H1 (cell line): ENCODE measurements around the gene RNF44. TPM values are rescaled to one million over a fixed set of nuclear protein-coding genes. Genes with fewer than 3 reads are reported as not detected.

Source experiments
- CTCF ChIA-PET: fragments of 300-600 bp; sonication (Branson Sonifier 250); formaldehyde crosslinking; loops from one replicate; lab custom pipeline; 2021; ENCODE audit not compliant: partially characterized antibody; lab: Charles Lee
- POLR2A ChIA-PET: fragments of 300-600 bp; sonication (Branson Sonifier 250); formaldehyde crosslinking; loops from one replicate; lab custom pipeline; 2021; ENCODE audit warnings: inconsistent platforms; ENCODE audit not compliant: partially characterized antibody; lab: Charles Lee
- DNase-seq, 2 experiments: peaks; one replicate each; pipeline versions ENCODE4 v3.0.0 to v3.0.0-alpha.2; 2010 to 2022; ENCODE audit warnings: low spot score in 2 of 2, low read depth in 1 of 2, mixed read lengths in 1 of 2
- FAIRE-seq: peaks from 2 replicates; lab custom pipeline; 2011; peaks lifted over from hg19 to GRCh38; lab: Jason Lieb, UNC
- H2AFZ ChIP-seq: 2 replicates; pipeline ENCODE4 v1.8.1; 2012; ENCODE audit warnings: low read length, inconsistent platforms
- H2AK5ac ChIP-seq: 2 replicates; pipeline ENCODE4 v1.6.1; 2013; ENCODE audit warnings: low read depth, low read length
- H2BK120ac ChIP-seq: replicated peaks from 2 replicates; pipeline ENCODE3; 2013; ENCODE audit warnings: low read depth, low read length, inconsistent platforms
- H2BK12ac ChIP-seq: 2 replicates; pipeline ENCODE4 v1.6.1; 2013; ENCODE audit warnings: low read depth, low read length
- H2BK15ac ChIP-seq: 2 replicates; pipeline ENCODE4 v1.6.1; 2013; ENCODE audit warnings: low read length
- H2BK20ac ChIP-seq: 2 replicates; pipeline ENCODE4 v1.6.1; 2013; ENCODE audit warnings: low read length
- H2BK5ac ChIP-seq: 2 replicates; pipeline ENCODE4 v1.6.1; 2013; ENCODE audit warnings: low read depth, low read length
- H3K14ac ChIP-seq: 2 replicates; pipeline ENCODE4 v1.6.1; 2013; ENCODE audit warnings: inconsistent platforms; ENCODE audit not compliant: insufficient read length
- H3K18ac ChIP-seq: 2 replicates; pipeline ENCODE4 v1.6.1; 2013; ENCODE audit warnings: low read length; ENCODE audit errors: extremely low read depth
- H3K23ac ChIP-seq: 2 replicates; pipeline ENCODE4 v1.6.1; 2013; ENCODE audit warnings: inconsistent platforms; ENCODE audit not compliant: insufficient read length
- H3K23me2 ChIP-seq: 2 replicates; pipeline ENCODE4 v1.6.1; 2013; ENCODE audit warnings: low read depth, low read length
- H3K27ac ChIP-seq: 2 replicates; pipeline ENCODE4 v1.6.1; 2011; ENCODE audit warnings: low read depth, low read length, inconsistent platforms
- H3K27me3 ChIP-seq, 4 experiments: replicated peaks in 1 of 4; 1 replicate in 1 of 4; 2 replicates in 3 of 4; pipeline versions ENCODE4 v1.6.1 to v1.8.1; 2011 to 2013; ENCODE audit warnings: low read length in 3 of 4, mild to moderate bottlenecking in 3 of 4, inconsistent platforms in 2 of 4, mixed read lengths in 2 of 4, moderate library complexity in 1 of 4; ENCODE audit not compliant: control insufficient read depth in 3 of 4, insufficient read depth in 3 of 4; ENCODE audit errors: extremely low read depth in 1 of 4
- H3K36me3 ChIP-seq, 4 experiments: 2 replicates each; pipeline versions ENCODE4 v1.6.1 to v1.8.1; 2011 to 2013; ENCODE audit warnings: mild to moderate bottlenecking in 4 of 4, low read length in 3 of 4, moderate library complexity in 2 of 4, control low read depth in 1 of 4, inconsistent platforms in 1 of 4; ENCODE audit not compliant: insufficient read depth in 4 of 4, control insufficient read depth in 2 of 4
- H3K4ac ChIP-seq: replicated peaks from 2 replicates; pipeline ENCODE3; 2013; ENCODE audit warnings: low read length, low read depth, mixed read lengths, inconsistent platforms; ENCODE audit not compliant: insufficient read length
- H3K4me1 ChIP-seq, 4 experiments: replicated peaks in 1 of 4; 1 replicate in 1 of 4; 2 replicates in 3 of 4; pipeline versions ENCODE4 v1.6.1 to v1.8.1; 2011 to 2013; ENCODE audit warnings: low read length in 3 of 4, inconsistent platforms in 2 of 4, mixed read lengths in 1 of 4; ENCODE audit not compliant: insufficient read depth in 4 of 4, control insufficient read depth in 3 of 4
- H3K4me2 ChIP-seq, 2 experiments: 2 replicates each; pipeline versions ENCODE4 v1.6.1 to v1.8.1; 2011 to 2013; ENCODE audit warnings: low read depth in 2 of 2, low read length in 2 of 2, control low read depth in 1 of 2, inconsistent platforms in 1 of 2, mild to moderate bottlenecking in 1 of 2; ENCODE audit not compliant: insufficient read depth in 1 of 2
- H3K4me3 ChIP-seq, 4 experiments: fragments of 200-600, 300-600 bp in 1 of 4; sonication (generic), shearing (Covaris generic), sonication (Bioruptor Twin) in 1 of 4; 2 replicates each; pipeline versions ENCODE4 v1.5.1 to v1.8.1; 2011 to 2016; ENCODE audit warnings: low read length in 4 of 4, low read depth in 3 of 4, control low read depth in 2 of 4, inconsistent platforms in 2 of 4, mild to moderate bottlenecking in 2 of 4, mixed read lengths in 1 of 4, moderate library complexity in 1 of 4; ENCODE audit not compliant: insufficient read depth in 2 of 4; ENCODE audit errors: extremely low read depth in 1 of 4
- H3K56ac ChIP-seq: replicated peaks from 2 replicates; pipeline ENCODE3; 2013; ENCODE audit warnings: low read depth, mild to moderate bottlenecking, mixed read lengths, low read length, inconsistent platforms; ENCODE audit not compliant: insufficient read length
- H3K79me1 ChIP-seq: 2 replicates; pipeline ENCODE4 v1.6.1; 2013; ENCODE audit warnings: low read depth, low read length, control low read depth
- H3K79me2 ChIP-seq, 2 experiments: 2 replicates each; pipeline versions ENCODE4 v1.6.1 to v1.8.1; 2012 to 2013; ENCODE audit warnings: low read length in 2 of 2, mild to moderate bottlenecking in 2 of 2, inconsistent platforms in 1 of 2; ENCODE audit not compliant: insufficient read depth in 2 of 2, control insufficient read depth in 1 of 2
- H3K9ac ChIP-seq, 4 experiments: replicated peaks in 1 of 4; 1 replicate in 1 of 4; 2 replicates in 3 of 4; pipeline versions ENCODE4 v1.6.1 to v1.8.1; 2011 to 2013; ENCODE audit warnings: low read depth in 3 of 4, low read length in 3 of 4, control low read depth in 2 of 4, mild to moderate bottlenecking in 2 of 4, moderate library complexity in 2 of 4, inconsistent platforms in 1 of 4; ENCODE audit errors: extremely low read depth in 1 of 4
- H3K9me3 ChIP-seq, 2 experiments: 2 replicates each; pipeline versions ENCODE4 v1.6.1 to v1.8.1; 2012 to 2013; ENCODE audit warnings: mild to moderate bottlenecking in 2 of 2, moderate library complexity in 2 of 2, control low read depth in 1 of 2, inconsistent platforms in 1 of 2, low read depth in 1 of 2, low read length in 1 of 2, mixed read lengths in 1 of 2; ENCODE audit not compliant: insufficient read depth in 2 of 2
- H4K20me1 ChIP-seq, 2 experiments: replicated peaks in 1 of 2; 2 replicates each; pipeline versions ENCODE3 to v1.8.1; 2011 to 2013; ENCODE audit warnings: inconsistent platforms in 2 of 2, low read length in 2 of 2, mild to moderate bottlenecking in 1 of 2; ENCODE audit not compliant: insufficient read depth in 2 of 2, control insufficient read depth in 1 of 2
- H4K5ac ChIP-seq: 2 replicates; pipeline ENCODE4 v1.6.1; 2013; ENCODE audit warnings: low read length, low read depth, mixed read lengths, inconsistent platforms; ENCODE audit not compliant: insufficient read length
- H4K8ac ChIP-seq: 2 replicates; pipeline ENCODE4 v1.8.0; 2013; ENCODE audit warnings: mild to moderate bottlenecking, moderate library complexity, low read length, inconsistent platforms; ENCODE audit not compliant: insufficient read depth; ENCODE audit errors: extremely low read depth
- H4K91ac ChIP-seq: replicated peaks from 2 replicates; pipeline ENCODE3; 2013; ENCODE audit warnings: low read length, mixed read lengths, inconsistent platforms; ENCODE audit not compliant: insufficient read length
- FOSL1 ChIP-seq: IDR thresholded peaks from 2 replicates; pipeline ENCODE4 v1.6.1; 2011; ENCODE audit warnings: mild to moderate bottlenecking, low read depth, low read length, moderate library complexity; ENCODE audit not compliant: insufficient read depth
- GTF2F1 ChIP-seq: IDR thresholded peaks from 2 replicates; pipeline ENCODE4 v1.6.1; 2012; ENCODE audit warnings: low read depth, low read length, improper control_type of control experiment, borderline replicate concordance
- JUND ChIP-seq: IDR thresholded peaks from 2 replicates; pipeline ENCODE4 v1.6.1; 2011; ENCODE audit warnings: mild to moderate bottlenecking, improper control_type of control experiment, low read length
- MAFK ChIP-seq: IDR thresholded peaks from 2 replicates; pipeline ENCODE4 v1.6.1; 2012; ENCODE audit warnings: low read depth, mild to moderate bottlenecking, improper control_type of control experiment, low read length
- POLR2A ChIP-seq, 2 experiments: IDR thresholded peaks; 1 replicate in 1 of 2; 2 replicates in 1 of 2; pipeline ENCODE4 v1.6.1; 2011; ENCODE audit warnings: low read depth in 2 of 2, low read length in 2 of 2, mild to moderate bottlenecking in 2 of 2; ENCODE audit errors: control extremely low read depth in 1 of 2
- RNF2 ChIP-seq: fragments of 200-900, 300-1000 bp; sonication (generic); IDR thresholded peaks from 2 replicates; pipeline ENCODE4 v1.7.1; 2016; ENCODE audit warnings: borderline replicate concordance, low read depth, mild to moderate bottlenecking, antibody characterized with exemption, low read length; ENCODE audit not compliant: poor library complexity, severe bottlenecking; ENCODE audit errors: missing control alignments
- SIX5 ChIP-seq: IDR thresholded peaks from 2 replicates; pipeline ENCODE4 v1.6.1; 2011; ENCODE audit warnings: mild to moderate bottlenecking, low read depth, low read length
- SUZ12 ChIP-seq: fragments of 200-600 bp; sonication (generic); IDR thresholded peaks from 2 replicates; pipeline ENCODE4 v1.6.1; 2012; ENCODE audit warnings: mild to moderate bottlenecking, inconsistent platforms, low read length, moderate library complexity, mixed read lengths
- WGBS, 2 experiments: shearing (Covaris generic) in 1 of 2; methylation state at CpG; one replicate each; pipeline versions ENCODE4 v1.1.6 to v1.1.7; 2013 to 2015; ENCODE audit warnings: low lambda C conversion rate in 2 of 2, mixed read lengths in 2 of 2, inconsistent platforms in 1 of 2, low coverage in 1 of 2, missing lambda C conversion rate in 1 of 2; ENCODE audit not compliant: insufficient replicate concordance in 2 of 2, insufficient coverage in 1 of 2, insufficient read length in 1 of 2; ENCODE audit errors: extremely low coverage in 1 of 2, missing lambda C conversion rate in 1 of 2; 5-methylcytosine and 5-hydroxymethylcytosine counted together
- polyA plus RNA-seq, 7 experiments: library from polyadenylated mRNA; depleted of rRNA in 3 of 7; stranded (reverse) in 5 of 7; unstranded in 2 of 7; fragments of >200 nt in 5 of 7; fragments of 200-250 nt in 2 of 7; gene quantifications; 1 replicate in 5 of 7; 2 replicates in 1 of 7; 4 replicates in 1 of 7; pipeline versions ENCODE4 v1.2.1 to v1.2.3, GENCODE V29; 2011 to 2013; ENCODE audit warnings: missing spikeins in 2 of 7, mixed read lengths in 2 of 7
- total RNA-seq: library from RNA; stranded (reverse); fragmentation: NEBNext Ultra II Directional; extraction: Animal tissue kit (Norgen Biotek cat#: 25700); gene quantifications from 2 replicates; pipeline ENCODE4 v1.2.1, GENCODE V29; 2021
- TF ChIP-seq, protein P1 (sequence below): IDR thresholded peaks from 2 replicates; pipeline ENCODE4 v1.6.1; 2012; ENCODE audit warnings: inconsistent platforms

RNF44 gene
- total and polyA plus RNA-seq, 2 of the 8 experiments (the other 6 are each of a cell fraction or from before 2014, with no cell fraction given) = 54.7 to 164 TPM

- WGBS, 2 experiments = 3% methylated on average over 62 of the region's 110 CpGs; no CpG with 5 or more reads in 1 of the 2 experiments
- no peak overlapping the region for H2BK20ac ChIP-seq
- H3K56ac ChIP-seq = peak overlapping the region; percentile 3
- no peaks in the 10 kb centered on the region for H3K9me3 ChIP-seq
- H3K4me2 ChIP-seq = peak overlapping the region; percentile 91 to 93
- no peaks in the 10 kb centered on the region for H3K79me2 ChIP-seq
- peak overlapping the region in 3 of 4 experiments; percentile 55 to 60 (median 59); a peak in 5 of 7 replicates for H3K9ac ChIP-seq
- H2BK5ac ChIP-seq = peak overlapping the region; percentile 77; the same call in 1 of the 2 replicates
- H4K91ac ChIP-seq = peak overlapping the region; percentile 22
- H3K4me1 ChIP-seq = peaks cover 9 to 18% (median 18%) of the 10 kb centered on the region in 4 experiments
- H2AFZ ChIP-seq = no peak overlapping the region; the same call in 1 of the 2 replicates
- no peak overlapping the region for H2BK120ac ChIP-seq
- 0 out of 2 replicates have a peak overlapping the region, but pooled peaks have one; percentile 56 for H2BK12ac ChIP-seq
- H3K36me3 ChIP-seq = no peaks in the 10 kb centered on the region
- peaks cover 0 to 1% of the 10 kb centered on the region in 2 experiments for H4K20me1 ChIP-seq
- H3K4ac ChIP-seq = peak overlapping the region; percentile 1
- DNase-seq (peak in 1 of 2 experiments; percentile 84), FAIRE-seq (no peak)
- H3K14ac ChIP-seq = no peak overlapping the region
- POLR2A ChIA-PET = interaction anchor here (0.6 to 21.1 kb wide), 18 partner anchors 7 to 625 kb away, joined by 3 to 458 read pairs (median 4); partner anchors contain the start of genes CLTB, HIGD2A, NOP16 and RNF44
- peak overlapping the region; percentile 51; the same call in 1 of the 2 replicates for H3K27ac ChIP-seq
- no peaks in the 10 kb centered on the region; a peak in 1 of 7 replicates for H3K27me3 ChIP-seq
- no peak overlapping the region for H3K23ac ChIP-seq
- H3K18ac ChIP-seq = peak overlapping the region; percentile 55; the same call in 1 of the 2 replicates
- H3K79me1 ChIP-seq = peaks cover 2% of the 10 kb centered on the region; the same call in 1 of the 2 replicates
- peaks cover 11% of the 10 kb centered on the region; the same call in 1 of the 2 replicates for H3K23me2 ChIP-seq
- no peak overlapping the region for H2BK15ac ChIP-seq
- peak overlapping the region; percentile 79; the same call in 1 of the 2 replicates for H2AK5ac ChIP-seq
- H4K5ac ChIP-seq = no peak overlapping the region
- no peak overlapping the region; the same call in 1 of the 2 replicates for H4K8ac ChIP-seq
- H3K4me3 ChIP-seq = peak overlapping the region; percentile 66 to 81 (median 71)
- CTCF ChIA-PET = interaction anchor here (0.6 to 3.7 kb wide), 12 partner anchors 9 to 176 kb away, joined by 3 to 27 read pairs (median 4); no protein-coding TSS in a partner anchor
- TF ChIP-seq, protein P1, sequence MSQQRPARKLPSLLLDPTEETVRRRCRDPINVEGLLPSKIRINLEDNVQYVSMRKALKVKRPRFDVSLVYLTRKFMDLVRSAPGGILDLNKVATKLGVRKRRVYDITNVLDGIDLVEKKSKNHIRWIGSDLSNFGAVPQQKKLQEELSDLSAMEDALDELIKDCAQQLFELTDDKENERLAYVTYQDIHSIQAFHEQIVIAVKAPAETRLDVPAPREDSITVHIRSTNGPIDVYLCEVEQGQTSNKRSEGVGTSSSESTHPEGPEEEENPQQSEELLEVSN = peak; percentile 59
- TF ChIP-seq MAFK = no peak
- TF ChIP-seq SIX5 = no peak
- TF ChIP-seq GTF2F1 = no peak
- no peak for TF ChIP-seq SUZ12
- TF ChIP-seq RNF2 = no peak
- 0 out of 2 replicates have a peak, but pooled peaks have one; percentile 15 for TF ChIP-seq FOSL1
- no peak for TF ChIP-seq JUND
- peak in 1 of 2 experiments; percentile 50; a peak in 1 of 3 replicates for TF ChIP-seq POLR2A (IDR thresholded peaks at IDR 0.05; ENCODE audit: control extremely low read depth in 1 of 2, low read depth in 2 of 2, low read length in 2 of 2)
These were observed 5.6 kb upstream of the RNF44 start for GRCh38 chr5:176542596-176543427.
